GM21737 (cell line): ENCODE measurements around the gene SRSF7.
"Not testable (repeated sequence)": the region's sequence is repeated elsewhere in the genome, so short reads cannot be mapped to it uniquely, and the experiment has no call there.

Experiments used
- ATAC-seq: cut with Tn5 transposase; IDR thresholded peaks from one replicate; pipeline ENCODE4 v1.9.1; 2021; ENCODE audit warnings: mild to moderate bottlenecking, moderate library complexity; ENCODE audit not compliant: unreplicated experiment

SRSF7 gene

DNA sequence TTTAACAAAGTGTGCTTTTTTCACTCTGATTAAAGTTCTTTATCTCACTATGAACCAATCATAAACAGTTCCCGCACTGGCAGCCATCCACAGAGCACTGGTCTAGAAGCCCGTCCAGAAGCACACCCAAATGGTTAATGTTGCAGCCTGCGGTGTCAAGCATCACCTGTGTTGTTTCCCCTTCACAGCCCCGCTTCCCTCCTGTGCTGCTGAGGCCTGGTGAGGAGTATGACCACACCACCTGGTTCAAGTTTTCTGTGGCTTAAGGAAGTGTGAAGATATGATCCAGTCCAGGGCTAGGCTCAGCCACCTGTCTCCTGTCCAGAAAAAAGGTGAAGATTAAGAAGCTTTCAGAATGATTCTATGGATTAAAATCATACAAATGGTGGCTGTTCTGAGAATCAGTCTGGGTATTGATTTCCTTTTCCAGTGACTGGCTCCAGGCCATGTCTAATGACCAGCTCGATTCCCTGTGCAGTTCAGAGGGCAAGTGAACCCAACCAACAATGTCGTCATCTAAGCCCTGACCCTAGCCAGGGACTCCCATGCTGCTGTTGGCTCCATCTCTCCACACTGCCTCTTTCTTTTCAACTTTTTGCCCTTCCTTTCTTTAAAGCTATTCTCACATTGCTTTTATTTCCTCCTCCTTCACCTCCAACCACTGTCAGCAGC lies 17.7 kb downstream of the SRSF7 start:
- ATAC-seq = no peak

DNA sequence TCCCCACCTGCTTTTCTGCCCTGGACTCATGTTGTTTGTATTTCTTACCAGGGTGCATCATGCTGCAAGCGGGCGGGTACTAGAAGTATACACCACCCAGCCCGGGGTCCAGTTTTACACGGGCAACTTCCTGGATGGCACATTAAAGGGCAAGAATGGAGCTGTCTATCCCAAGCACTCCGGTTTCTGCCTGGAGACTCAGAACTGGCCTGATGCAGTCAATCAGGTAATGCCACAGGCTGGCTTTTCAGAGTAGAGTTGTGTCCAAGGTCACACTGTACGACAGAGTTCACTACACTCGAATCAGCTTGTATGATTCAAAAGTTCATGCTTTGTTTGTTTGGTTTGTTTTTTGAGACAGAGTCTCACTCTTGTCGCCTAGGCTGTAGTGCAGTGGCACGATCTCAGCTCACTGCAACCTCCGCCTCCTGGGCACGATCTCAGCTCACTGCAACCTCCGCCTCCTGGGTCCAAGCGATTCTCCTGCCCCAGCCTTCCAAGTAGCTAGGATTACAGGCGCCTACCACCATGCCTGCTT lies 19.4 kb downstream of the SRSF7 start:
- no peak for ATAC-seq

DNA sequence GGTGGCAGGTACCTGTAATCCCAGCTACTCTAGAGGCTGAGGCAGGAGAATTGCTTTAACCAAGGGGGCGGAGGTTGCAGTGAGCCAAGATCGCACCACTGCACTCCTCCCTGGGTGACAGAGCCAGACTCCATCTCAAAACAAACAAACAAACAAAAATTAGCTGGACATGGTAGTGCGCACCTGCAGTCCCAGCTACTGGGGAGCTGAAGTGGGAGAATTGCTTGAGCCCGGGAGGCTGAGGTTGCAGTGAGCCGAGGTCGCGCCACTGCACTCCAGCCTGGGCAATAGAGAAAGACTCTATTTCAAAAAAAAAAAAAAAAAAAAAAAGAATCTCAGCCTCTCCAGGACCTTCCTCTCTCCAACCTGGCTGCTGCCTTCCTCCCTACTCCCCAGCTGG lies 20.1 kb downstream of the SRSF7 start:
- ATAC-seq = no peak

DNA sequence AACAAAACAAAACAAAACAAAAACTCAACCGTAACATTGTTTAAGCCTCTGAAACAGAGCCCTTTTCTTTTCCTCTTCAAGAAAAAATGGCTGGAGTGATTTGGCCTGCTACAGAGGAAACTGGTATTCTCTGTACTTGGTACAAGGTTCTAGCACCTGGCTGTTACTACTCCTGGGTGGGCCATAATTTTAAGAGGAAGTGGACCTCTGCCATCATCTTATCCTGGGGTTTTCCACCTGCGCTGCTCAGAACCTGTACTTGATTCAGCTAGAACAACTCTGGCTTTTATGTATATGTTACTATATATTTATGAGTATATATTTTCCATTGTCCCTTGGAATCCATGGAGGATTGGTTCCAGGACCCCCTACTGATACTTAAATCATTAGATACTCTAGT lies 22.5 kb downstream of the SRSF7 start:
- ATAC-seq = no peak

DNA sequence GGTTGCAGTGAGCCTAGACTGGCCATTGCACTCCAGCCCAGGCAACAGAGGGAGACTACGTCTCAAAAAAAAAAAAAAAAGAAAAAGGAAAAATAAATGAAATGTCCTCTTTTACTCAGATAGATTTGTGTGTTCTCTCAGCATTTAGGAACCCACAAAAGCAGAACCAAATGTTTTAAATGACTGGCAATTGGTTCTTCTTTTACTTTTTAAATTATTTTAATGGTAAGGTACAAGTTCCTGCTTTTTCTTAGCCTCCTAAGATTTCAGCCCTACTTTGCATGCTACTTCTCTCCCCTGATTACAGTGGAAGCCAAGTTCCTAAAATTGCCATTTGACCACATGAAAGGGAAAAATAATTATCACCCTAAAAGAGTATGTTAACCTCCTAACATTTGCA lies 23.5 kb downstream of the SRSF7 start:
- ATAC-seq = no peak

DNA sequence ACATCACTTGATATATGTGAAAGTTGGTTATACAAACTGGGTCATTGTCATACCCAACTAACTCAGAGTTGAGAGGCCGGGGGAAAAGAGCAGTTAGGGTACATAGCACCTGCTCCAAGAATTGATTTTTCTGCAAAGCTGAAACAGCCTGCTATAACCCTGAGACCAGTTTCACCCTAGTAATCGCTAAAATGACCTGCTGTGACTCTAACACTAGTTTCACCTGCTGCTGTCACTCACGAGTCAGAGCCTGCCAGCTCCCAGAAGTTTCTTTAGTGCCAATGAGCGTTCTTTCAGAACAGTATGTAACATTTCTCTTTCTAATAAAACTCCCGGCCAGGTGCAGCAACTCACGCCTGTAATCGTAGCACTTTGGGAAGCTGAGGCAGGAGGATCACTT lies 28.0 kb downstream of the SRSF7 start:
- ATAC-seq = peak; percentile 42

DNA sequence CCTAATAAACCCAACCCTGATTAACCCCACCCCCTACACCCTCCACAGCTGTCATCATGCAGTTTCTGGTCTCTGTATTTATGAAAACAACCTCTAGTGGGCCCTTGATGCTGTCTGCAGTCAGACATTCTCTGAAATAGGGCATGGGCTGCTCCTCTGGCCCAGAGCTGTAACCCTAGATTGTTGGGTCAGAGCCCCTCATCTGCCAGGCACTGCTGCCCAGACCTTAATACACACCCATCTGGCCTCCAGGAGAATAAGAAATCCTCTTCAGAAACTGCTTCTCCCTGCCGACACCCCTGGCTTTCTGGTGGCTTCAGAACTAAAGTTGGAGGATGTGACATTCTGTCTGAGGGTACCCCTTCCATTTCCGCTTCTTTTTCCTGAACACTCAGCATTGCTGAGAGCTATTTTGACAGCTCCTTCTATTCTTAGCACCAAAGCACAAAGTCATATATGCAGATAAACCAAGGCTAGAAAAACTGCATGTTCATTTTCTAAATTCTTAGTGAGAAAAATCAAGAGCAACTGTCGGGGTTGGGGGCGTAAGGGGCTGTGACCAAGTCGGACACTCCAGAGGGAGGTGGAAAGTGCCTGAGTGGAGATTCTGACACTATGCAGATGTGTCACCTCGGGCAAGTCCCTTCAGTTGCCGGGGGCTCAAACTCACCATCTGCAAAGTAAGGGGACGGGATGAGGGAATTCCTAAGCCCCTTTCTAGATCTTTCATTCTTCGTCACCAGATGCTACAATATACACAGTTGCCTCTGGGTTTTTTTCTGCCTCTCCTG lies 28.7 kb downstream of the SRSF7 start:
- peak; percentile 48 for ATAC-seq

DNA sequence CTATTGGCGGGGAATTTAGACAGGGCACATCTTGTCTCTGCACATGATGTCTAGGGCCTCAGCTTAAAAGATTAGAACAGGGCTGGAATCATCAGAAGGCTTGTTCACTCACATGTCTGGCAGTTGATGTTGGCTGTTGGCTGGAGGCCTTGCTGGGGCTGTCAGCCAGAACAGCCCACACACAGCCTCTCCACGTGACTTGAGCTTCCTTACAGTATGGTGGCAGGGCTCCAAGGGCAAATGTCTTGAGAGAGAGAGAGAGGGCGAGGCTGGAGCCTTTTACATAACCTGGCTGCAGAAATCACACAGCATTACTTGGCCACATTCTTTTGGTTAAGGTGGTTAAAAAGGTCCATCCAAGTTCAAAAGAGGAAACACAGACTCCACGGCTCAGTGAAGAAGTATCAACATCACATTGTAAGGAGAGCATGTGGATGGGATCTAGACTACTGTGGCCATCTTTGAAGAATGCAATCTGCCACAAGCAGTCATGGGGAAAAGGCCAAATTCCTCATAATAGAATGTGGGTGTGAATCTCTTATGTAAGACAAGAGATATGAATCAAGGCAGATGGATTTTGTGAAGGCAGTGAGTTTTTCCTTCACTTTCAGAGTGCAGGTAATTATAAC lies 30.4 kb downstream of the SRSF7 start:
- no peak for ATAC-seq

DNA sequence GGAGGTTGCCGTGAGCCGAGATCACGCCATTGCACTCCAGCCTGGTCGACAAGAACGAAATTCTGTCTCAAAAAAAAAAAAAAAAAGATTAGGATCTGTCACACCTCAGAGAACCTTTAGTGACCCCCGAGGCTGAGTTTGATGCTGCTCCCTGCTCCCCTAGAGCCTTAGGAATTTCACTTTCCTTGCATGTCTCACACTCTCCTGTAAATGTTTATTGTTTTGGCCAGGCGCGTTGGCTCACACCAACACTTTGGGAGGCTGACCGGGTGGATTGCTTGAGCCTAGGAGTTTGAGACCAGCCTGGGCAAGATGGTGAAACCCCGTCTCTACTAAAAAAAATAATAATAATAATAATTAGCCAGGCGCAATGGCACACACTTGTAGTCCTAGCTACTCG lies 31.5 kb downstream of the SRSF7 start:
- no peak for ATAC-seq

DNA sequence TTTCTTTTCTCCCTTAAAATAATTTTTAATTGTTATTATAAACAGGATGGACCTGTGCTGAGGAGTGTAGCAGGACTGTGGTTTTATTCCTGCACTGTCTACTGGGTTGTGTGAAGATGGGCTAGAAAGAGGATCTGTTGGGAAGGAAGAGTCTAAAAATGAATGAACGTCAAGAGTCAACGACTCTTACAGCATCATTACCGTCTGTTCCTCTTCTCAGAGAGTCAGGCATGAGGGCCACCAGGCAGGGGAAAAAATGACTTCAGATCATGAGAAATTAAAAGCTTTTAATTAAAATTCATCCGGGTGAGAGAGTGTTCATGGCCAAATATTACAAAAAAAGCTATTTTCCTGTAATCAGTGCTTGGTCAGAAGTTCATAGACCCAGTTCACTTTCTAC lies 32.6 kb downstream of the SRSF7 start:
- ATAC-seq = no peak

DNA sequence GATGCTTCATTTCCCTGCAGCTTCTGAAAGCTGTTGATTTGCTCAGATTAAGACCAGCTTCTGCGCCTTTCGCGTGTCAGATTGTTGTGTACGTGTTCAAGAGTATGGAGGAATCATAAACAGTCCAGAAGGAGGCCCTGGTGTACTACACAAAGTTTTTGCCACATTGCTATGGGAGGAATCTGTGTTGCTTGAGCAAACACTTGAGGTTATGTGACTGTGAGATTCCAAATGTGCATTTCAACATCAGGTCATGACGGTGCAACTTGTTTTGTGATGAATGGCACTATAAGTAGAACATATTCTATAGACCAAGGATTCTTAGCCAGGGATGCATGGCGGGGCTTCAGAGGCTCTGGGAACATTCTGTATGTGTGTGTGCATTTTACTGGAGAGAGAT lies 35.0 kb downstream of the SRSF7 start:
- no peak for ATAC-seq

DNA sequence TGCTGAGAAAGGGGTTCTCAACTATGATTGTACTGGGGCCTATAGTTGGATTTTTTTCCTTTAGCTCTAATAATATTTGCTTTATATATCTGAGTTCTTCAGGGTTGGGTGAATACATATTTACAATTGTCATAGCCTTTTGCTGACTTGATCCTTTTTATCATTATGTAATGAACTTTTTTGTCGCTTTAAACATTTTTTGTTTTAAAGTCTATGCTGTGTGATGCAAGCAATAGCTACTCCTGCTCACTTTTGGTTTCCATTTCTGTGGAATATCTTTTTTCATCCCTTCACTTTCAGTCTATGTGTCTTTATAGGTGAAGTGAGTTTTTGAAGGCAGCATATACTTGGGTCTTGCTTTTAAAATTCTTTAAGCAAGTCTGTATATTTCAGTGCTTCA lies 36.2 kb downstream of the SRSF7 start:
- ATAC-seq = not testable (repeated sequence)

DNA sequence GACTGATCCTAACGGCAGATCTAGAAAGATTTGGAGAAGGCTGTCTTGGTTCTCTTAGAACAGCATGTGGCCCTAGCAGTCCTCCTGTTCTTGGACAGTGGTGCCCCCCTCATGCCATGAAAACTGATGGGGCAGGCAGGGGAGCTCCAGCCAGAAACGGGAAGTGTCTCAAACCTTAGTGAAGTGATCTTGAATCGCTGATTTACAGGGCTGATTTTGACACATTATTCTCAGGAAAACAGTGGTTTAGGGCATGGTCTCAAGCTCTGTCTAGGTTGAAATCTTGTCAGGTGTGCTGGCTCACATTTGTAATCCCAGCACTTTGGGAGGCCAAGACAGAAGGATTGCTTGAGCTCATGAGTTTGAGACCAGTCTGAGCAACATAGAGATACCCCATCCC lies 37.8 kb downstream of the SRSF7 start:
- no peak for ATAC-seq

DNA sequence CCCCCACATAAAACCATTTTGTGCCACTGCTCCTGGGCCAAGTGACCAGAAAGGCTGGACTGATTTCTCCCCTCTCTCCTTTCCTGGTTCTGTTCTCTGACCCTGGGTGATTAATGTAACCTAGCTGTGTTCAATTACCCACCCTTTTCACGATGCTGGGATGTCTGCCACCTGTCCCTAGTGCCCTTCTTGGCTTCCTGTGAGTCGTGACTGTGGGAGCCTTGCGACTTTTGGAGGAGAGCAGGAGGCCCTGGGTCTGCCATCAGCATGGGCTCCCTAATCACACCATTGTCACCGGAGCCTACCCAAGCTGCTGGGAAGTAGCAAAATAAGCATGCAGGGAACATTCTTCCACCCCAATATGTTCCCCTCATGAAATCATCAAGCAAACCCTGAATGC lies 38.3 kb downstream of the SRSF7 start:
- ATAC-seq = no peak

DNA sequence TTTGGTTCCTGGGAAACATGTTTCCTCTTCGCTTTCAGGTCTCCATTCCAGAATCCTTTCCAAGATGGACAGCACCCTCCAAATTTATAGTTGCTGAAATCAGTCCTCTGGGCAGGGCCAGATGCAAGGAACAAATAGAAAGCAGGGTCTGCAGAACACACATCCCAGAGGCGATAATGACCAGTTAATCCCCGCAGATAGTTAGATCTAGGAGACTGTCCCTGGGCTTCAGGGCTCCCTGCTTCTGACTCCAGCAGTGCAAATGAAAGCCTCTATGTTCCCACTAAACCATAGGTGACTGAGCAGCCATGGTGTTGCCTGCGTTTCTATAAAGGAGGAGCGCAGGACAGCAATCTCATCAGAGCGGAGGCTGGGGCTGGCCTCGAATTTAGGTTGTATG lies 38.7 kb downstream of the SRSF7 start:
- no peak for ATAC-seq

DNA sequence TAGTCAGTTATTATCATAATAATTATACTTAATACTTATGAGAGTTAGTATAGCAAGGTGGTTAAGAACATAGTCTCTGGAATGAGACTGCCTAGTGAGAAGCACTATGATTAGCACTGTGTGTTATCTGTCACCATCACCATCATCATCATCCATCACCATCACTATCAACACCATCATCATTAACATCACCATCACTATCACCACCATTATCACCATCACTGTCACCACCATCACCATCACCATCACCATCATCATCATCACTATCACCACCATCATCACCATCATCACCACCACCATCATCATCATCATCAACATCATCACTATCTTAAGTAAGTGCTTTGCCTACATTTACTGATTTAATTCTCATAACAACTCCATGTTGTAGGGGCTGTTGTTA lies 39.6 kb downstream of the SRSF7 start:
- no peak for ATAC-seq

DNA sequence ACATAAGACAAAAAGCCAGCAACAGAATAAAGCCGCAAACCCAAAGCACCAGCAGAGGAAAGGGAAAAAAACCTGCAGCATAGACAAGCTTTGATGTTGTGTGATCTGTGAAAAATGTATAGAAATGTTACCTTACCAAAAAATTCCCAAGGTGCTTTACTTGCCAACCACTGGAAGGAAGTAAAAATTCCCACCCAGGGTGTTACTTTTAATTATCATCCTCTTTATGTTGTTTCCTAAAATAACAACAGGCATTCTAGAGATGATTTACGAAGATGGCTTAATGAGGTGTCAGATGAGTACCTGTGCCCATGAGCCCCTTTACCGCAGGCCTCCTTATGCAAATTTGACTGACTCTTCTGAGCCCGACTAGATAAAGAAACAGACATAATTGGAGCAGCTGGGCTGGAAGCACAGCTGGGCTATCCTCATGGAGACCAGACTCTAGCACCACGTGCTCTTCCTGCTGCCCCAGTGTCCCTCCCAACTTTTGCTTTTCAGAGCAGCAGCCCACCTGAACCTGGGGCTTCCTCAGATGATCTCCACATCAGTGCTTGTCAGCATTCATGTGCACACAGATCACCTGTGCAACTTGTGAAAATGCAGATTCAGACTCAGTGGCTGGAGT lies 41.5 kb downstream of the SRSF7 start:
- no peak for ATAC-seq

DNA sequence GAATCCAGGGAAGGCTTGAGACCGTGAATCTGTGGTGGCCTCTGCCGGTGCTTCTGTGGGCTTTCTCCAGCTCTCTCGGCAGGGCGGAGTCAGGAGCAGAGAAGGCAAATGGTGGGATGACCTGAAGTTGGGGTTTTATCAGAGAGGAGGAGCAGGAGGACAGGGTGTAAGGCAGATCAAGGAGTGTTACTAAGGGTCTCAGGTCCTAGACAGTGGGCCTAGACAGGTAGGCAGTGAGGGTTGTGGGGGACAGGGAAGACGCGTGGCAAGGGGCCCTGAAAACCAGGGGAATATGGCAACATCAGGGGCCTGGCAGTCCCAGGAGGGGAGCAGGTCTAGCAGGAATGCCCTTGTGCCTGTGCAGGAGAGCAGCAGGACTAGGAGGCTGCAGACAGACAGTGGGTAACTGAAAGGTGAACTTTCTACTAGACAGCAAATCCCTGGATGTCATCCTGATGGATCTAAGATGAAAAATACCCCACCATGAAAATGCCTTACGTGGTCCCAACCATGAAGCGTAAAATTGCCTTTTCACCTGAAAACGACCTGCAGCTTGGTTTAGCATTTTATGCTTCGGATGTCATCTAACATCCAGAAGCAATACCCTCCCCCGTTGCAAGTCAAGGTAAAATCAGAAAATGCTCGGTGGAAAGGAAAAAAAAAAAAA lies 42.1 kb downstream of the SRSF7 start:
- no peak for ATAC-seq

DNA sequence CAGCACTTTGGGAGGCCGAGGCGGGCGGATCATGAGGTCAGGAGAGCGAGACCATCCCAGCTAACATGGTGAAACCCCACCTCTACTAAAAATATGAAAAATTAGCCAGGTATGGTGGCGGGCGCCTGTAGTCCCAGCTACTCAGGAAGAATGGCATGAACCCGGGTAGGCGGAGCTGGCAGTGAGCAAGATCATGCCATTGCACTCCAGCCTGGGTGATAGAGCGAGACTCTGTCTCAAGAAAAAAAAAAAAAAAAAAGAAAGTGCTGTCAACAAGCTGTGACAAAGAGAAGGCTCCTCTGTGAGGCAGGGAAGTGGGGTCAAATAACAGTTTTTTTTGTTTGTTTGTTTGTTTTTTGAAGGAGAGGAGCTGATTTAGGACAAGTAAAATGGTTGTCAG lies 42.7 kb downstream of the SRSF7 start:
- ATAC-seq = not testable (repeated sequence)

DNA sequence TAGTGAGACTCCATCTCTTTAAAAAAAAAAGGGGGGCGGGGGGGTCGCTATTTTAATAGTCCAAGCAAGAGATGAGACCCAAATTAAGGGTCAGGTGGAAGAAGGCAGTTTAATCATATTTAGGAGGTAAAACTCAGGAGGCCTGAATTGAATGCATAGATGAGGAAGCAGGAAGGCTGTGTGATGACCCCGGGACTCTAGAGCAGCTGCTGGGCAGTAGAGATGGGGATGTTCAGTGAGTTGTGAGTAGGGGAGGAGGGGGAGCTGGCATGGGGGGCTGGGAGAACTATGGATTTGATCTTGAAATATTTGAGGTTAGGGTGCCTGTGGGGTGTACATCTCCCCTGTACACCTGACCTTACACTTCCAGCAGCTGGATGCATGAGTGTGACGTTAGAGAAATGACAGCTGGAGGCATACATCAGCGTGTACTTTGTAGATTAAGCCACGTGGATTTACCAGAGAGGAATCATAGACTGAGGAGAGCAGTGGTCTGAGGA lies 44.3 kb downstream of the SRSF7 start:
- ATAC-seq = no peak

DNA sequence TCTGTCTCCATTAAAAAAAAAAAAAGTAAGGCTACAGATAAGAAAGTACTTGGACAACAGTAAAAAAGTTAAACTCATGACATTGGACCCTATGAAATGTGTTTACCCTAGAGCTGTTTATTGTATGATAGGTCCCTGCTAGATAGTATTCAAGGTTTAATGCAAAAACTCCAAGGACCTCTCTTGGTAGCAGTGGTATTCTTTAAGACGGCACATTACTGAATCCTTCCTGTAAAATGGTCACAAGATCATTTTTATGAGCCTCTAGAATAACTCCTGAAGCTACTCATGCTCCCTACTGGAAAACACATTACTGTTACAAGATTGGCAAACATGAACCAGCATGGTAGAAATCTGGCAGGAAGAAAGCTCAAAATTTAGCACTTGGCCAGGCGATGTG lies 46.5 kb downstream of the SRSF7 start:
- no peak for ATAC-seq
